ENCODE data around the gene PRR33.

PRR33 gene

DNA sequence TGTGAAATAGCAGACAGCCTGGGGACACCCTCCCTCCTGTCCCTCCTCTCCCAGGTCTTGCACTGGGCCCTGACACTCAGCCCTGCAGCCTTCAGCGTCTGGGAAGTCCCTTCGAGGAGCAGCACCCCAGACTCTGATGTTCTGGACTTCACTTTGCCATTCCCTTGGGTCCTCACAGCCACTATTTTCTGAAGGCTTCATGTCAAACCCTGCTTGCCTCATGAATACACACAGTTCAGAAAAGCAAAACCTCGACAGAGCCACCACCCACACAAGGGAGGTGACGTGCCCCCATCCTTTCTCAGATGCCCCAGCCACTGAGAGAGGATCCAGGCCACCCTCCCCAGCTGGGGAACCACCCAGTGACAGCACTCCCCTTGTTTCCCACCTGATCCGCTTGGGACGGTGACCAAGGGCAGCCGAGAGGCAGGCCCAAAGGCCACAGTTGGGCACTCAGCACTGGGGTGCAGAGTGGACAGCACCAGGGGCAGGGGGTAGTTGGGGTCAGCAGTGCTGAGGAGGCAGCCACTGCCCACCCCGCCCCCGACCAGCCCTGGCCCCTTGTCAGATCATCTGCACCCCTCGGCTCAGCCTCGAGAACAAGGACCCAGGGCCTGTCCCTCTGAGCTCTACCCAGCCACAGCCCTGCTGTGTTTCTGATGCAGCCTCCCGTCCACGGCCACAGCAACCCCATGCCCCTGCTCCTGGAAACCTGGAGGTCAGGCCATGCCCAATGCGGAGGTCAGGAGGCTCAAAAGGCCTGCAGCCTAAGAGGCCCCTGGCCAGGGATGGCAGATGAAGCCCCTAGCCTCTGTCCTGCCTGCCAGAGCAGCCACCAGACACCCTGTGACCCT is 24.7 kb upstream of the PRR33 start:
- no peak for DNase-seq (ENCODE audit: low read depth in 3 of 3)

GRCh38 chr11:1915795-1916131 is 24.1 kb upstream of the PRR33 start:
- no peak for DNase-seq (ENCODE audit: low read depth in 3 of 3)

DNA sequence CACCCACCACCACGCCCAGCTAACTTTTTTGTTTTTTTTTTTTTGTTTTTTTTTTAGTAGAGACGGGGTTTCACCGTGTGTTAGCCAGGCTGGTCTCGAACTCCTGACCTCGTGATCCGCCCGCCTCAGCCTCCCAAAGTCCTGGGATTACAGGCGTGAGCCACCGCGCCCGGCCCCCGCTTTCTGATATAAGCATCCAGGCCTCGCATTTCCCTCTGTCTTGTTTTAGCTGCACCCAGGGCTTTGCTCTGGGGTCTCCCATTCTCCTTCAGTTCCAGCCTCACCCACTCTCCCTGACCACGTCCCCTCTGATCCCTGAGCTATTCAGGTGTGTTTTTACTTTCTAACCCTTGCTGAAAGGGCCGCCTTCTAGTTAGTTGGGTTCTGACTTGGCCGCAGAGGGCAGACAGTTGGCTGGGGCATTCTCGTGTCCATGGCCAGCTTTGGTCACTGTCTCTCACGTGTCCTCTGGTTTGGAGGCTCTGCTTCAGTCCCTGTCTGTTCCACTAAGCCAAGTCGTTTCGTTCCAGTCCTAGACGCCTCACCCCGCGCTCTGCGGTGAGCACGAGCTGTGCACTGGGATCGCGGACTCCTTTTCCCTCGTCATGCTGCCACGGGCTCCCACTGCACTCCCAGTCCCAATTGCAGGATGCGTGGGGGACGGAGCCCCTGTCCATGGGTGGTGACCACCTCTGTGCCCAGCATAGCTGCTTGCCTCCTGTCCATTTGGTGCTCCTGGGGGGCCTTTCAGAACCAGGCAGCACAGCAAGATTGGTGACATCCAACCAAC is 21.8 kb upstream of the PRR33 start:
- DNase-seq (ENCODE audit: low read depth in 3 of 3): no peak

DNA sequence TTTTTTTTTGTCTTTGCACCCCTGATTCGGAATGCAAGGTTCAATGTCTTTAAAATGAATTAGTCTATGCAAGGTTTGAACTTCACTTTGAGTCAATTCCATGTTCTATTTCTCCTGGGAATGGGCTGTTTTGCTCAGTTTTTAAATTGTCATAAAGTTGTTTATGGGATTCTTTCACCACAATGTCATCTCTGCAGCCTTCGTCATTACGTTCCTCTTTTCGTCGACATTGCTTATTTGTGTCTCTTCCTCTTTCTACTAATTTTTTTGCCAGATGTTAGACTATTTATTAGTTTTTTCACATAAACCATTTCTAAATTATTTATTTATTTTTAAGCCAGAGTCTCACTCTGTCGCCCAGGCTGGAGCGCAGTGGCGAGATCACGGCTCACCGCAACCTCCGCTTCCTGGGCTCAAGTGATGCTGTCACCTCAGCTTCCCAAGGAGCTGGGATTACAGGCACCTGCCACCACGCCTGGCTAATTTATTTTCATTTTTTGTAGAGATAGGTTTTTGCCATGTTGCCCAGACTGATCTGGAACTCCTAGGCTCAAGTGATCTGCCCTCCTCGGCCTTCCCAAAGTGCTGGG is 20.7 kb upstream of the PRR33 start:
- DNase-seq (ENCODE audit: low read depth in 3 of 3): no peak

DNA sequence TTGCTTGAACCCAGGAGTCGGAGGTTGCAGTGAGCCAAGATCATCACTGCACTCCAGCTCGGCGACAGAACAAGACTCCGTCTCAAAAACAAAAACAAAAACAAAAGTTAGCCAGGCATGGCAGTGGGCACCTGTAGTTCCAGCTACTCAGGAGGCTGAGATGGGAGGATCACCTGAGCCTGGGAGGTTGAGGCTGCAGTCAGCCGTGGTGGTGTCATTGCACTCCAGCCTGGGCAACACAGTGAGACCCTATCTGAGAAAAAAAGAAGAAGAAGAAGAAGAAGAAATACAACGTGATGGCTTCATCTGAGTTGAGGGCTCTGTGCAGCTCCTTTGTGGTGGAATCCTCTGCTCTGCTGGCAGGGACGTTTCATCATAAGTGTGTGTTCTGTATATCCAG is 17.8 kb upstream of the PRR33 start:
- DNase-seq (ENCODE audit: low read depth in 3 of 3): no peak

DNA sequence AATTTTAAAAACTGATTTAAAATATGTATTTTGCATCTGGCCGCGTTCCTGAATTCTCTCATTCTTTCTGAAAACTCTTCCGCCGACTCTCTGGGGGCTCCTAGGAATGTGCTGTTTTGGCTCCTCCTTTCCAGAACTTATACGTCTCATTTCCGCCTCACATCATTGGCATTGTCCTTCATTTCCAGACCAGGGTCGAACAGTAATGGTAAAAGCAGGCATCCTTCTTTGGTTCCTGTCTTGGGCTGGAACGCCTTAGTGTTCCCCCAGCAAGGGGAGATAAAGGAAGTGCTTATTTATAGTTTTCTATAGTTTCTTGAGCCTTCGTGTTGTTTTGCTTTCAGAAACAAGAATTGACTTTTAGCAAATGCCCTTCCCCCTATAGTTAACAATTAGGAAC is 16.9 kb upstream of the PRR33 start:
- no peak for DNase-seq (ENCODE audit: low read depth in 3 of 3)

DNA sequence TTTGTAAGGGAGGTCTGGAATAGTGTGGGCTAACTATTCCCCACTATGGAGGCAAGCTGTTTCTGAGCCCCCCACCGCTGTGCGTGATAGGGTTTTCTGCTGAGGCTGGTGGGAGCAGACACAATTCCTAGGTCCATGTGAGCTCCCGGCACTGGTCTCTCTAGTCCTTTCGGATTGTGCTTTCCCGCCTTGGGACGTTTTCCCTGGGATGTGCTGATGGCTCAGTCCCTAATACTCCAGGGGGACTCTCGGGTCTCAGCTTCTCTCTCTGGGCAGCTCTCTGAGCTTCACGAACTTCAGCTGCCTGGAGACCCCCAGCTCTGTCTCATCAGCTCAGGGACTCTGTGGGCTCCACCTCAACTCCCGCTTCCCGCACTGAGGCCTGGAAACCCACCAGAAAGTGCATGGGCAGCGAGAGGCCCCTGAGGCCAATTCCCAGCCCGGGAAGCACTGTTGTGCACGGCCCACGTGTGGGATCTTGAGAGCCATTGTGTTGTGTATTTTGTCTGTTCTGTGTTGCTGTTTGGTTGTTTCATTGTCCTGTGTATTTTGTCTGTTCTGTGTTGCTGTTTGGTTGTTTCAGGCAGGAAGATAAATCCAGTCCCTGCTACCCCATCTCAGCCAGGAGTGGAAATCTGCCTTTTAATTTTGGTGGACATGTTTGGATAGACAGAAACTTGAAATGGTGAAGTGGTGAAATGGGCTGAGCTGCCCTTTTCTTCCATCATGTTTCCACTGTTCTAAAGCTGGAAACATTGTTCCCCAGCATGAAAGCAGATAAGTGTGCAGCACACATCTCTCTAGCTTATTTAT is 15.1 kb upstream of the PRR33 start:
- DNase-seq (ENCODE audit: low read depth in 3 of 3): no peak

DNA sequence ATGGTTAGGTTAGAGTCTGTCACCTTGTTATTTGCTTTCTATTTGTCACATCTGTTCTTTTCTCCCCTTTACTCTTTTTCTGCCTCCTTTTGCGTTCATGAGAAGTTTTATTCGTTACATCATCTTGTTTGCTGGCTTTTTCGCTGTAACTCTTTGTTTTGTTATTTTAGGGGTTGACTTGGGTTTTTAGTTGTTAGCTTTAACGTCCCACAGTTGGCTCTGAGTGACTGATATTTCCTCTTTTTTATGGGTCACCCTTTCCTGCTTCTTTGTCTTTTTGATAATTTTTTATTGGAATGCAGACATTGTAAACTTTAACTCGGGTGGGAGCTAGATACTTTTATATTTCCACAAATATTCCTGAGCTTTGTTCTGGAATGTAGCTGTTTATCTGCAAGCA is 14.5 kb upstream of the PRR33 start:
- DNase-seq (ENCODE audit: low read depth in 3 of 3): no peak

DNA sequence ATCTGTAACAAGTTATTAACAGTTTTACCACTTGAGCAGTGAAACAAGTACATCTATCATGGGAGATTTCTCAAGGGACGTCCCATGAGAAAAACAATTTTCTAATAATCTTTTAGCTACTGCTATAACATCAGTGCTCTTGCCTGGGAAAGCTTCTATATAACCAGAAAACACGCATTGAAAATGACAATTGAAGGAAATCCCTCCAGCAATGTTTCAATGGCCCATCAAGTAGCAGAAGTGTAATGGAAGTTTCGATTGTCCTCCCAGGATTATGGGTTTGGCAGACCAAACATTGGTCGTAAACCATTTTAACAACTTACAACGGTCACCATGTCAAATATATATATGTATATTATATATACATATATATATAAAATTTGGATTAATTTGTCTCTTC is 8.0 kb upstream of the PRR33 start:
- no peak for DNase-seq (ENCODE audit: low read depth in 3 of 3)

GRCh38 chr11:1899090-1899489 is 7.4 kb upstream of the PRR33 start:
- no peak for DNase-seq (ENCODE audit: low read depth in 3 of 3)

GRCh38 chr11:1896923-1897322 is 5.2 kb upstream of the PRR33 start:
- no peak for DNase-seq (ENCODE audit: low read depth in 3 of 3)

- DNase-seq (ENCODE audit: low read depth in 3 of 3): no peak
Observed at GRCh38 chr11:1896468-1896867, 4.8 kb upstream of the PRR33 start.

GRCh38 chr11:1894759-1895158 is 3.1 kb upstream of the PRR33 start:
- DNase-seq (ENCODE audit: low read depth in 3 of 3): no peak

DNA sequence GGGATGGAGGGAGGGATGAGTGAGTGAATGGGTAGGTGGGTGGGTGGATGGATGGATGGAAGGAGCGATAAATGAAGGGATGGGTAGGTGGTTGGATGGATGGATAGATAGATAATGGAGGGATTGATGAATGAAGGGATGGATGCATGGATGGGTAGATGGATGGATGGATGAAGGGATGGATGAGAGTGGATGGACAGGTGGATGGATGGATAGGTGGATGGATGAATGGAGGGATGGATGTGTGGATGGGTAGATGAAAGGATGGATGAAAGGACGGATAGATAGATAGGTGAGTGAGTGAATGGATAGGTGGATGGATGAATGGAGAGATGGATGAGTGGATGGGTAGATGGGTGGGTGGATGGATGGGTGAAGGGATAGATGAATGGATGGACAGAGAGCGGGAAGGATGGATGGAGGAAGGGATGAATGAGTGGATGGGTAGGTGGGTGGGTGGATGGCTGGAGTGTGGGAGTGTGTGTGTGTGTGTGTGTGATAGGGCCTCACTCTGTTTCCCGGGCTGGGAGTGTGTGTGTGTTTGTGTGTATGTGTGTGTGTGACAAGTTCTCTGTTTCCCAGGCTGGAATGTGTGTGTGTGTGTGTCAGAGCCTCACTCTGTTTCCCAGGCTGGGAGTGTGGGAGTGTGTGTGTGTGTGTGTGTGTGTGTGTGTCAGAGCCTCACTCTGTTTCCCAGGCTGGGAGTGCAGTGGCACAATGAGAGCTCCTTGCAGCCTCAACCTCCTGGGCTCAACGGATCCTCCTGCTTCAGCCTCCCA is 2.1 kb upstream of the PRR33 start:
- DNase-seq (ENCODE audit: low read depth in 3 of 3): no peak

- DNase-seq (ENCODE audit: low read depth in 3 of 3): no peak
Observed at GRCh38 chr11:1892558-1892957, 863 bp upstream of the PRR33 start.

GRCh38 chr11:1892116-1892515 is 421 bp upstream of the PRR33 start:
- no peak for DNase-seq (ENCODE audit: low read depth in 3 of 3)

DNA sequence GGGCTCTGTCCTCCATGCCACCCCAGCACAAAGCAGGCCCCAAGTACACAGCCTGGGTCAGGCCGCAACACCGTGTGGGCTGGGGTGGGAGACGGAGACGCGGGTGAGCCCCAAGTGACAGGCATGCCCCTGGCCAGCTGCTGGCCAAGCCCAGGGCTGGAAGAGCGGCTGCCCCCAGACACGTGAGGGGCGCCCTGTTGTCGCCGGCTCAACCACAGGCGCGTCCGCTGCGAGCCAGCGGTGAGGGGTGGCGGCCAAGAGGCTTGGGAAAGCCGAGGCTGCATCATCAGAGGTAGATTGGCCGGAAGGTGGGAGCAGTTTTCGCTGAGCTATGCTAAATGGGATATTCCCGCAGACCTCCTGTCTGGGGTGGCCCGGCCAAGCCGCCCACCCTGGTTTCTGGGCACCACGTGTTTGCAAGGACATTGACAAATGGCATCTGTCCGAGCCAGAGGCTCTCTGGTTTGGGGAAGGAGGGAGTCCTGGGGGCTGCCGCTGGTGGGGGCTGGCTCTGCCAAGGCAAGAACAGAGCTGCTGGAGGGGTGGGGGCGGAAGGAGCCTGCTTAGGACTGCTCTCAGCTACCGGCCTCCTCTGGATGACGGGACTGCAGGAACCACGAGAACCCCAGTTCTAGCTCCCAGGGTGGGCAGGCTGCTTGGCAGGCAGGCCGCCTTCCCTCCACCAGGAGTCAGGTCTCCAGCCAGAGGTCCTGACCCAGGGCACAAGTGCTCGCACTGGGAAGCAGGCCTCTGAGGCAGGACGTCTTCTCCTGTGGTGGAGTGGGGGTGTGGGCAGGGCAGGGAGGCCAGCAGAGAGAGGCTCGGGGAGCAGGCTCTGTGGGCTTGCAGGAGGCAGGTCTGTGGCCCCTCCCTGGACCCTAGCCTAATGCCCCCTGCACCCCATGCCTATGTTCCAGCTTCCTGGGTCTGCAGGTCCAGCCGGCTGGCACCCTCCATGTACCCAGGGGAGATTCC is 552 bp downstream of the PRR33 start:
- DNase-seq (ENCODE audit: low read depth in 3 of 3): no peak

GRCh38 chr11:1889941-1890855 is 1.5 kb downstream of the PRR33 start:
- DNase-seq (ENCODE audit: low read depth in 3 of 3): no peak

Measured in stimulated activated CD4-positive, alpha-beta T cell treated with anti-CD3 and anti-CD28 coated beads, TNF-alpha, amount 100 ng/mL, for 4 hours (primary cell).